HuH-7.5 (cell line): ENCODE measurements around the gene FZD2.
"Not testable (repeated sequence)": the region's sequence is repeated elsewhere in the genome, so short reads cannot be mapped to it uniquely, and the experiment has no call there.

Experiments
- DNase-seq: peaks from one replicate; pipeline ENCODE4 v3.0.0; 2011; ENCODE audit warnings: low spot score

Gene FZD2

GRCh38 chr17:44546671-44547606 lies 10.3 kb upstream of the FZD2 start:
- DNase-seq, result no peak

GRCh38 chr17:44547625-44548267 lies 9.5 kb upstream of the FZD2 start:
- no peak for DNase-seq

- no peak for DNase-seq
These were observed 8.7 kb upstream of the FZD2 start for GRCh38 chr17:44548376-44549230.

- DNase-seq, result no peak
These were observed 7.6 kb upstream of the FZD2 start for GRCh38 chr17:44549686-44550085.

GRCh38 chr17:44552361-44552760 lies 4.9 kb upstream of the FZD2 start:
- no peak for DNase-seq

- DNase-seq, result no peak
These were observed 2.2 kb upstream of the FZD2 start for GRCh38 chr17:44555099-44555498.

- DNase-seq, result peak; percentile 83
These were observed 985 bp upstream of the FZD2 start for GRCh38 chr17:44556166-44556831.

- DNase-seq, result no peak
These were observed 484 bp downstream of the FZD2 start for GRCh38 chr17:44557651-44558285.

- DNase-seq, result no peak
These were observed 1.0 kb downstream of the FZD2 start for GRCh38 chr17:44558334-44558709.

GRCh38 chr17:44558710-44559633 lies 1.7 kb downstream of the FZD2 start:
- DNase-seq, result no peak

- DNase-seq, result no peak
These were observed 2.6 kb downstream of the FZD2 start for GRCh38 chr17:44559634-44560554.

- no peak for DNase-seq
These were observed 3.9 kb downstream of the FZD2 start for GRCh38 chr17:44561237-44561623.

GRCh38 chr17:44564429-44564828 lies 7.1 kb downstream of the FZD2 start:
- DNase-seq, result no peak

GRCh38 chr17:44565866-44566443 lies 8.7 kb downstream of the FZD2 start:
- DNase-seq, result no peak

- DNase-seq, result not testable (repeated sequence)
These were observed 11.1 kb downstream of the FZD2 start for GRCh38 chr17:44568311-44568944.

GRCh38 chr17:44568945-44569858 lies 11.9 kb downstream of the FZD2 start:
- DNase-seq, result no peak

- DNase-seq, result no peak
These were observed 15.5 kb downstream of the FZD2 start for GRCh38 chr17:44572801-44573200.
